Cardiac septum (tissue), 1 donor: ENCODE data around the gene EVA1C. TPM values are rescaled to one million over a fixed set of nuclear protein-coding genes. Genes with fewer than 3 reads are reported as not detected.

Experiments
- total RNA-seq: library from RNA; stranded (reverse); fragmentation: NEBNext Ultra II Directional; extraction: Animal tissue kit (Norgen Biotek cat#: 25700); gene quantifications from one replicate; pipeline ENCODE4 v1.2.1, GENCODE V29; 2021
- donor health status: DM: no; HTN: no; CAD: no.

The EVA1C gene
- total RNA-seq, 1 donor from 2014 or later: 15.4 TPM

Other genes starting within 250 kb of the EVA1C start
- gene MIS18A, start 133.7 kb upstream of the EVA1C start, total RNA-seq: 2.6 TPM
- not detected for gene MRAP, start 113.9 kb upstream of the EVA1C start, total RNA-seq
- gene URB1, start 19.7 kb upstream of the EVA1C start, total RNA-seq: 10.5 TPM
- gene TCP10L, start 172.8 kb downstream of the EVA1C start, total RNA-seq: 2.5 TPM
- gene CFAP298, start 199.7 kb downstream of the EVA1C start, total RNA-seq: 22.0 TPM